ENCODE data around the gene FOS. TPM values are rescaled to one million over a fixed set of nuclear protein-coding genes. Genes with fewer than 3 reads are reported as not detected.
"Not testable (repeated sequence)": the region's sequence is repeated elsewhere in the genome, so short reads cannot be mapped to it uniquely, and the experiment has no call there.

The FOS gene
- total and polyA plus RNA-seq, 2 of the 4 experiments (the other 2 are of a cell fraction) = 53.6 to 171 TPM

DNA sequence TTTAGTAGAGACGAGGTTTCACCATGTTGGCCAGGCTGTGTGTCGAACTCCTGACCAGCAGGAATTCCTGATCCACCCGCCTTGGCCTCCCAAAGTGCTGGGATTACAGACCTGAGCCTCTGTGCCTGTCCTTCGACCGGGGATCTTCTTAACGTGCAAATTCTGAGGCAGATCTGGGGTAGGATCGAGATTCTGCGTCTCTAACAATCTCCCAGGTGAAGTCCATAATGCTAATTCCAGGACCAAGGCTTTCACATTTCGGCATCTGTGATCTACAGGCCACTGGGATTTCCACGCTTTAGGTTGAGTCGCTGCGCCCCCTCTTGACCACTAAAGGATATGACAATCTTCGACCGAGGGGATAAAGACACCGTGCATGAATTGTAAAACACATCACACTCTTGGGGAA lies 24.8 kb downstream of the FOS start:
- Histone ChIP-seq H2AK9ac (replicated peaks; ENCODE audit: low read depth, low read length, poor library complexity) (no peak overlapping the region), H3K4me3 (ENCODE audit: insufficient read depth, low read depth, low read length) (no peak overlapping the region), H2AK5ac (ENCODE audit: low read depth, low read length) (no peak overlapping the region), H3K4me2 (ENCODE audit: low read depth, low read length) (no peak overlapping the region), H3K56ac (ENCODE audit: extremely low read depth, insufficient read depth, low read length) (no peak overlapping the region), H3K23ac (ENCODE audit: low read depth, low read length) (no peak overlapping the region), H3K9me1 (ENCODE audit: insufficient read depth, low read length) (no peaks in the 10 kb centered on the region), H2BK20ac (ENCODE audit: low read depth, low read length) (no peak overlapping the region), H2BK5ac (ENCODE audit: low read depth, low read length, poor library complexity, severe bottlenecking) (no peak overlapping the region), H3K27me3 (ENCODE audit: control insufficient read depth, insufficient read depth, low read length) (no peaks in the 10 kb centered on the region), H4K91ac (ENCODE audit: insufficient read depth, low read depth, low read length) (no peak overlapping the region), H3K27ac (ENCODE audit: insufficient read depth, low read length) (no peak overlapping the region), H4K20me1 (ENCODE audit: insufficient read depth, low read length) (no peaks in the 10 kb centered on the region), H3K9ac (ENCODE audit: low read depth, low read length) (no peak overlapping the region), H2AFZ (replicated peaks; ENCODE audit: low read length, poor library complexity) (peak overlapping the region; percentile 88), H3K4me1 (ENCODE audit: control insufficient read depth, insufficient read depth, low read length) (no peaks in the 10 kb centered on the region), H2BK120ac (ENCODE audit: low read depth, low read length) (no peak overlapping the region), H2BK15ac (ENCODE audit: low read depth, low read length) (no peak overlapping the region), H3K79me1 (ENCODE audit: low read depth in 1 of 2, low read length in 2 of 2) (no peaks in the 10 kb centered on the region), H4K5ac (ENCODE audit: low read depth, low read length) (no peak overlapping the region), H3K18ac (ENCODE audit: low read depth, low read length) (no peak overlapping the region), H3K4ac (ENCODE audit: low read depth, low read length) (no peak overlapping the region), H3K14ac (replicated peaks; ENCODE audit: low read depth, low read length) (no peak overlapping the region), H4K8ac (ENCODE audit: low read depth in 2 of 2, low read length in 2 of 2) (no peak overlapping the region), H3K36me3 (ENCODE audit: control insufficient read depth, insufficient read depth, low read length) (no peaks in the 10 kb centered on the region), H3K9me3 (ENCODE audit: control insufficient read depth, insufficient read depth, low read length) (no peaks in the 10 kb centered on the region)
- DNase-seq = peak; percentile 72
- WGBS, 2 experiments (ENCODE audit: extremely low coverage in 2 of 2, insufficient read length in 1 of 2) = 4% methylated on average over 3 of the region's 15 CpGs; no CpG with 5 or more reads in 1 of the 2 experiments
- in situ Hi-C loops (cut with MboI; ENCODE audit: low sequenced_read_pairs) (loop anchor here (5.0 to 10.0 kb wide), 2 partner anchors 171 to 389 kb away; no protein-coding TSS in a partner anchor), intact Hi-C loops (cut with micrococcal nuclease) (loop anchor here (1.0 kb wide), 2 partner anchors 171 to 389 kb away; no protein-coding TSS in a partner anchor), dilution Hi-C loops (cut with HindIII; ENCODE audit: low sequenced_read_pairs, unreplicated experiment) (loop anchor here (25.0 kb wide), 1 partner anchor 166 kb away; the partner anchor contains the start of gene NEK9)
- peak; percentile 91 for ATAC-seq (ENCODE audit: low read depth)
- BruUV-seq (replicated peaks) = no TSS peak
- TF ChIP-seq, protein P1, sequence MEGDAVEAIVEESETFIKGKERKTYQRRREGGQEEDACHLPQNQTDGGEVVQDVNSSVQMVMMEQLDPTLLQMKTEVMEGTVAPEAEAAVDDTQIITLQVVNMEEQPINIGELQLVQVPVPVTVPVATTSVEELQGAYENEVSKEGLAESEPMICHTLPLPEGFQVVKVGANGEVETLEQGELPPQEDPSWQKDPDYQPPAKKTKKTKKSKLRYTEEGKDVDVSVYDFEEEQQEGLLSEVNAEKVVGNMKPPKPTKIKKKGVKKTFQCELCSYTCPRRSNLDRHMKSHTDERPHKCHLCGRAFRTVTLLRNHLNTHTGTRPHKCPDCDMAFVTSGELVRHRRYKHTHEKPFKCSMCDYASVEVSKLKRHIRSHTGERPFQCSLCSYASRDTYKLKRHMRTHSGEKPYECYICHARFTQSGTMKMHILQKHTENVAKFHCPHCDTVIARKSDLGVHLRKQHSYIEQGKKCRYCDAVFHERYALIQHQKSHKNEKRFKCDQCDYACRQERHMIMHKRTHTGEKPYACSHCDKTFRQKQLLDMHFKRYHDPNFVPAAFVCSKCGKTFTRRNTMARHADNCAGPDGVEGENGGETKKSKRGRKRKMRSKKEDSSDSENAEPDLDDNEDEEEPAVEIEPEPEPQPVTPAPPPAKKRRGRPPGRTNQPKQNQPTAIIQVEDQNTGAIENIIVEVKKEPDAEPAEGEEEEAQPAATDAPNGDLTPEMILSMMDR (conservative IDR thresholded peaks at IDR 0.05; ENCODE audit: low read depth, low read length) = peak; percentile 92
- TF ChIP-seq RFX5 (IDR thresholded peaks at IDR 0.05; ENCODE audit: low read depth, low read length) (no peak), POLR2A (IDR thresholded peaks at IDR 0.05; ENCODE audit: low read depth, low read length) (0 out of 2 replicates have a peak, but pooled peaks have one; percentile 25), SMC3 (IDR thresholded peaks at IDR 0.05; ENCODE audit: low read depth, low read length) (peak; percentile 95), FOS (IDR thresholded peaks at IDR 0.05; ENCODE audit: low read depth, low read length) (no peak), RAD21 (IDR thresholded peaks at IDR 0.05; ENCODE audit: low read length) (peak; percentile 96)
- ChIA-PET POLR2A (ENCODE audit: unreplicated experiment) (no interaction called here), CTCF (interaction anchor here (0.7 to 1.1 kb wide), 2 partner anchors 8 to 175 kb away, joined by 3 read pairs; no protein-coding TSS in a partner anchor)

DNA sequence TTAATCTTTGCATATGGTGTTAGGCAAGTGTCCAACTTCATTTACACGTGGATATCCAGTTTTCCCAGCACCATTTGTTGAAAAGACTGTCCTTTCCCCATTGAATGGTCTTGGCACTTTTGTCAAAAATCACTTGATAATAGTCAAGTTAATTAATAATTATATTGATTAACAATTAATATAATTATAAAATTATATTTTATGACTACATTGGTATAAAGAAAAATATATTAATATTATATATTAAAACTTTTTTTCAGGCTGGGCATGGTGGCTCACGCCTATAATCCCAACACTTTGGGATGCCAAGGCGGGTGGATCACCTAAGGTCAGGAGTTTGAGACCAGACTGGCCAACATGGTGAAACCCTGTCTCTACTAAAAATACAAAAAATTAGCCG lies 27.8 kb downstream of the FOS start:
- H3K27ac ChIP-seq (ENCODE audit: insufficient read depth, low read length); H3K4ac ChIP-seq (ENCODE audit: low read depth, low read length); H3K56ac ChIP-seq (ENCODE audit: extremely low read depth, insufficient read depth, low read length); H2AK5ac ChIP-seq (ENCODE audit: low read depth, low read length); H2AFZ ChIP-seq (replicated peaks; ENCODE audit: low read length, poor library complexity); H2BK120ac ChIP-seq (ENCODE audit: low read depth, low read length); H3K14ac ChIP-seq (replicated peaks; ENCODE audit: low read depth, low read length); H3K79me1 ChIP-seq (ENCODE audit: low read depth in 1 of 2, low read length in 2 of 2); BruUV-seq (replicated peaks); H2BK5ac ChIP-seq (ENCODE audit: low read depth, low read length, poor library complexity, severe bottlenecking); H3K36me3 ChIP-seq (ENCODE audit: control insufficient read depth, insufficient read depth, low read length); H4K20me1 ChIP-seq (ENCODE audit: insufficient read depth, low read length); H3K9me1 ChIP-seq (ENCODE audit: insufficient read depth, low read length); H3K23ac ChIP-seq (ENCODE audit: low read depth, low read length); H4K5ac ChIP-seq (ENCODE audit: low read depth, low read length); DNase-seq; H4K8ac ChIP-seq (ENCODE audit: low read depth in 2 of 2, low read length in 2 of 2); H2AK9ac ChIP-seq (replicated peaks; ENCODE audit: low read depth, low read length, poor library complexity); H3K18ac ChIP-seq (ENCODE audit: low read depth, low read length); H3K4me1 ChIP-seq (ENCODE audit: control insufficient read depth, insufficient read depth, low read length); H3K9ac ChIP-seq (ENCODE audit: low read depth, low read length); H3K4me2 ChIP-seq (ENCODE audit: low read depth, low read length); intact Hi-C loops (cut with micrococcal nuclease); H2BK15ac ChIP-seq (ENCODE audit: low read depth, low read length); POLR2A ChIA-PET (ENCODE audit: unreplicated experiment); H2BK20ac ChIP-seq (ENCODE audit: low read depth, low read length); H3K4me3 ChIP-seq (ENCODE audit: insufficient read depth, low read depth, low read length); H3K27me3 ChIP-seq (ENCODE audit: control insufficient read depth, insufficient read depth, low read length); H3K9me3 ChIP-seq (ENCODE audit: control insufficient read depth, insufficient read depth, low read length); H4K91ac ChIP-seq (ENCODE audit: insufficient read depth, low read depth, low read length); ATAC-seq (ENCODE audit: low read depth): not testable (repeated sequence)
- dilution Hi-C loops (cut with HindIII; ENCODE audit: low sequenced_read_pairs, unreplicated experiment) (loop anchor here (25.0 kb wide), 1 partner anchor 169 kb away; the partner anchor contains the start of gene NEK9), in situ Hi-C loops (cut with MboI; ENCODE audit: low sequenced_read_pairs) (loop anchor here (5.0 to 10.0 kb wide), 2 partner anchors 181 to 392 kb away; no protein-coding TSS in a partner anchor)
- WGBS, 2 experiments (ENCODE audit: extremely low coverage in 2 of 2, insufficient read length in 1 of 2) = no CpG with 5 or more reads among the region's 4 CpGs
- CTCF ChIA-PET = interaction anchor here (0.7 to 1.6 kb wide), 3 partner anchors 95 to 190 kb away, joined by 3 to 10 read pairs (median 3); partner anchors contain the start of gene NEK9

Measured in IMR-90 (cell line).